Right renal cortex interstitium (tissue), 3 donors: ENCODE results near the gene ABCC9. TPM values are rescaled to one million over a fixed set of nuclear protein-coding genes. Genes with fewer than 3 reads are reported as not detected.

Source experiments
- DNase-seq, 3 donors: peaks; one replicate each; pipeline ENCODE4 v3.0.0-alpha.2; 2013; ENCODE audit warnings: low read depth in 3 of 3, low spot score in 2 of 3
- polyA plus RNA-seq, 3 donors: library from polyadenylated mRNA; unstranded; fragments of 120-200 nt; gene quantifications; one replicate each; pipeline ENCODE4 v1.2.1, GENCODE V29; 2013; ENCODE audit not compliant: insufficient read length in 3 of 3

ABCC9 gene
- 10 to 100 TPM; 21.2 to 26.0 (median 22.5) TPM for polyA plus RNA-seq

- peak; percentile 62 to 64 (median 64) for DNase-seq
Measured at GRCh38 chr12:21940549-21941505, at the start of gene ABCC9. TSS of gene ABCC9 (minus strand) at chr12:21941426. CDS start at chr12:21936674, 4,752 bp downstream.

GRCh38 chr12:21989819-21990412 is 48.7 kb upstream of the ABCC9 start:
- DNase-seq: no peak

GRCh38 chr12:21988619-21989018 is 47.4 kb upstream of the ABCC9 start:
- no peak for DNase-seq

GRCh38 chr12:21987755-21988154 is 46.5 kb upstream of the ABCC9 start:
- no peak for DNase-seq

GRCh38 chr12:21985155-21985554 is 43.9 kb upstream of the ABCC9 start:
- no peak for DNase-seq

- no peak for DNase-seq
Measured at GRCh38 chr12:21984375-21984774, 43.1 kb upstream of the ABCC9 start.

- DNase-seq: no peak
Measured at GRCh38 chr12:21983095-21983494, 41.9 kb upstream of the ABCC9 start.

- no peak for DNase-seq
Measured at GRCh38 chr12:21980544-21980943, 39.3 kb upstream of the ABCC9 start.

GRCh38 chr12:21975293-21975692 is 34.1 kb upstream of the ABCC9 start:
- DNase-seq: no peak

GRCh38 chr12:21973221-21973620 is 32.0 kb upstream of the ABCC9 start:
- no peak for DNase-seq

- no peak for DNase-seq
Measured at GRCh38 chr12:21972055-21972454, 30.8 kb upstream of the ABCC9 start.

- DNase-seq: no peak
Measured at GRCh38 chr12:21971344-21971743, 30.1 kb upstream of the ABCC9 start.

- no peak for DNase-seq
Measured at GRCh38 chr12:21962821-21963220, 21.6 kb upstream of the ABCC9 start.

GRCh38 chr12:21962236-21962635 is 21.0 kb upstream of the ABCC9 start:
- DNase-seq: no peak

GRCh38 chr12:21950649-21951048 is 9.4 kb upstream of the ABCC9 start:
- no peak for DNase-seq

GRCh38 chr12:21949036-21949435 is 7.8 kb upstream of the ABCC9 start:
- no peak for DNase-seq

- DNase-seq: no peak
Measured at GRCh38 chr12:21946983-21947382, 5.8 kb upstream of the ABCC9 start.

GRCh38 chr12:21945002-21945401 is 3.8 kb upstream of the ABCC9 start:
- DNase-seq: no peak

- DNase-seq: no peak
Measured at GRCh38 chr12:21942377-21942703, 1.1 kb upstream of the ABCC9 start.

GRCh38 chr12:21941506-21942376 is 515 bp upstream of the ABCC9 start:
- peak; percentile 49 to 56 (median 52) for DNase-seq

GRCh38 chr12:21939435-21939834 is 1.8 kb downstream of the ABCC9 start:
- DNase-seq: peak in 1 of 3 donors; percentile 32
